A673 (cell line): Measurements from ENCODE around the gene PARP8.

Experiments used
- EZH2 ChIP-seq: fragments of 200-600 bp; sonication (generic); IDR thresholded peaks from 2 replicates; pipeline ENCODE4 v1.6.1; 2017; ENCODE audit warnings: borderline replicate concordance, low read depth, mild to moderate bottlenecking, mixed read lengths, antibody characterized with exemption, low read length; ENCODE audit not compliant: poor library complexity, severe bottlenecking
- TF ChIP-seq, protein P1 (sequence below): fragments of 300-800, 200-600 bp; sonication (generic); conservative IDR thresholded peaks from 2 replicates; pipeline ENCODE4 v1.5.1; 2017; ENCODE audit warnings: low read depth, mild to moderate bottlenecking, antibody characterized with exemption, low read length, moderate library complexity, mixed read lengths

DNA sequence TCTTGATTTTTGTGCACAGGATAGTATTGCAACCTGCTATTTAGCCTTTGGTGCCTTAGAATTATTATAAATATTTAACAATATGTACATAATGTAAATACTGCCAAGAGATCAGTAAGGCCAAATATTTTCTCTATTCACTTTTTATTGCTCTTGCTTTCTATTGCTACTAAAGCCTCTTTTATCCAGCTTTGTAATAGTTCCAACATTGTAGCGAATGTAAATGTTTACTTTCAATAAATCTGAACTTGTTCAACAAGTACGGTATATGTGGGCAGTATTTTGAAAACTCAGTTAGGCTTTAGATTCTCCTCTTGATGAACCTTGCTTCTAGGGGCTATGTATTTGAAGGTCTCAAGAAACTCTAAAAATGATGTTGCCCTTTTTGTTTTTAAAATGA is 179.8 kb downstream of the PARP8 start:
- TF ChIP-seq, protein P1, sequence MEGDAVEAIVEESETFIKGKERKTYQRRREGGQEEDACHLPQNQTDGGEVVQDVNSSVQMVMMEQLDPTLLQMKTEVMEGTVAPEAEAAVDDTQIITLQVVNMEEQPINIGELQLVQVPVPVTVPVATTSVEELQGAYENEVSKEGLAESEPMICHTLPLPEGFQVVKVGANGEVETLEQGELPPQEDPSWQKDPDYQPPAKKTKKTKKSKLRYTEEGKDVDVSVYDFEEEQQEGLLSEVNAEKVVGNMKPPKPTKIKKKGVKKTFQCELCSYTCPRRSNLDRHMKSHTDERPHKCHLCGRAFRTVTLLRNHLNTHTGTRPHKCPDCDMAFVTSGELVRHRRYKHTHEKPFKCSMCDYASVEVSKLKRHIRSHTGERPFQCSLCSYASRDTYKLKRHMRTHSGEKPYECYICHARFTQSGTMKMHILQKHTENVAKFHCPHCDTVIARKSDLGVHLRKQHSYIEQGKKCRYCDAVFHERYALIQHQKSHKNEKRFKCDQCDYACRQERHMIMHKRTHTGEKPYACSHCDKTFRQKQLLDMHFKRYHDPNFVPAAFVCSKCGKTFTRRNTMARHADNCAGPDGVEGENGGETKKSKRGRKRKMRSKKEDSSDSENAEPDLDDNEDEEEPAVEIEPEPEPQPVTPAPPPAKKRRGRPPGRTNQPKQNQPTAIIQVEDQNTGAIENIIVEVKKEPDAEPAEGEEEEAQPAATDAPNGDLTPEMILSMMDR = no peak
- no peak for TF ChIP-seq EZH2
